ENCODE results near the gene SEC22C. TPM values are rescaled to one million over a fixed set of nuclear protein-coding genes. Genes with fewer than 3 reads are reported as not detected.

SEC22C gene
- total and polyA plus RNA-seq, 7 donors, result 11.2 to 46.8 (median 15.5) TPM

DNA sequence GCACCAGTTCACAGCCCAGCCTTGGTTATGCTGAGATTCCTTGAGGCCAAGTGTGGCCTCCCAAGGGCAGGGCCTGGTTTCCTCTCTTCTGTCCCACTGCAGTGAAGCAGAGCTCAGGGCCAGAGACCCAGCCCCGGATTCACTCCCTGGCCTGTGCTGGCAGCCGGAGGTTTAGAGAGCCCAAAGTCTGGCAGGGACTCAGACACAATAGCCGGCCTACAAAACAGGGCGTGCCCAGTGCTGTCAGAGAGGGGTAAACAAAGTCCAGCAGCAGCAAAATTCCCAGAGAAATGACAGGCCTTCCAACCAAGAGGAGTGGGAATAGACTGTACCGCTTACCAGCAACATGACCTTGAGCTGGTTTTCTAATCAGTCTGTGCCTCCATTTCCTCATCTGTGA lies 65.3 kb downstream of the SEC22C start:
- H3K27ac ChIP-seq, result no peak overlapping the region

DNA sequence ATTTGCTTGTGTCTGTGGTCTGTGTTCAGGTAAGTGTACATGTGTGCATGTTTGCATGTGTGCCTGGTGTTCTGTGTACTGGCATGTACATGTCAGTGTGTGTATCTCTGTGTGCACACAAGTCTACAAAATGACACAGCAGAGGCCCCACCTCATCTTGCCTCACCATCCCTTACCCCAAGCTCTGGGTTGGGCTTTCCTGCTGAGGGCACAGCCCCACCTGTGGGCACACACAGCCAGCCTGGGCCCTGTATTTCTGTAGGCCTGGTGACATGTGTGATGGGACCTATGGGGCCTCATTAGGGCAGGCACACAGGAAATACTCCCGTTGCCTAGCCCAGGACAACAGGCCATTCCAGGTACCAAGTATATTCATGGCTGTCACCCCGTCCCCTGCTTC lies 65.8 kb downstream of the SEC22C start:
- TF ChIP-seq, protein P1, sequence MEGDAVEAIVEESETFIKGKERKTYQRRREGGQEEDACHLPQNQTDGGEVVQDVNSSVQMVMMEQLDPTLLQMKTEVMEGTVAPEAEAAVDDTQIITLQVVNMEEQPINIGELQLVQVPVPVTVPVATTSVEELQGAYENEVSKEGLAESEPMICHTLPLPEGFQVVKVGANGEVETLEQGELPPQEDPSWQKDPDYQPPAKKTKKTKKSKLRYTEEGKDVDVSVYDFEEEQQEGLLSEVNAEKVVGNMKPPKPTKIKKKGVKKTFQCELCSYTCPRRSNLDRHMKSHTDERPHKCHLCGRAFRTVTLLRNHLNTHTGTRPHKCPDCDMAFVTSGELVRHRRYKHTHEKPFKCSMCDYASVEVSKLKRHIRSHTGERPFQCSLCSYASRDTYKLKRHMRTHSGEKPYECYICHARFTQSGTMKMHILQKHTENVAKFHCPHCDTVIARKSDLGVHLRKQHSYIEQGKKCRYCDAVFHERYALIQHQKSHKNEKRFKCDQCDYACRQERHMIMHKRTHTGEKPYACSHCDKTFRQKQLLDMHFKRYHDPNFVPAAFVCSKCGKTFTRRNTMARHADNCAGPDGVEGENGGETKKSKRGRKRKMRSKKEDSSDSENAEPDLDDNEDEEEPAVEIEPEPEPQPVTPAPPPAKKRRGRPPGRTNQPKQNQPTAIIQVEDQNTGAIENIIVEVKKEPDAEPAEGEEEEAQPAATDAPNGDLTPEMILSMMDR (IDR thresholded peaks at IDR 0.05), result no peak
- WGBS, 3 donors, result 86 to 92% (median 88%) methylated on average over 2 of the region's 2 CpGs
- intact Hi-C loops (cut with DNase I), result no loop called here
- H3K27me3 ChIP-seq (ENCODE audit: insufficient read depth in 3 of 3, low read length in 2 of 3), result no peaks in the 10 kb centered on the region
- DNase-seq (no peak), ATAC-seq (no peak)
- H3K27ac ChIP-seq, result no peak overlapping the region
- no peaks in the 10 kb centered on the region for H3K4me1 ChIP-seq
- H3K4me3 ChIP-seq, result no peak overlapping the region
- H3K9me3 ChIP-seq, result no peaks in the 10 kb centered on the region
- H3K36me3 ChIP-seq (ENCODE audit: insufficient read depth in 1 of 2, low read depth in 1 of 2), result no peaks in the 10 kb centered on the region

More for the DNA sequence above, 65.3 kb downstream of the SEC22C start:
- WGBS, 3 donors, result 72 to 85% (median 79%) methylated on average over 5 of the region's 5 CpGs
- no peak for DNase-seq
- H3K9me3 ChIP-seq, result no peaks in the 10 kb centered on the region
- intact Hi-C loops (cut with DNase I), result no loop called here
- ATAC-seq, result no peak
- no peaks in the 10 kb centered on the region for H3K36me3 ChIP-seq (ENCODE audit: insufficient read depth in 1 of 2, low read depth in 1 of 2)
- TF ChIP-seq, protein P1 (IDR thresholded peaks at IDR 0.05), result no peak
- H3K4me1 ChIP-seq, result no peaks in the 10 kb centered on the region
- no peak overlapping the region for H3K4me3 ChIP-seq
- H3K27me3 ChIP-seq (ENCODE audit: insufficient read depth in 3 of 3, low read length in 2 of 3), result no peaks in the 10 kb centered on the region

DNA sequence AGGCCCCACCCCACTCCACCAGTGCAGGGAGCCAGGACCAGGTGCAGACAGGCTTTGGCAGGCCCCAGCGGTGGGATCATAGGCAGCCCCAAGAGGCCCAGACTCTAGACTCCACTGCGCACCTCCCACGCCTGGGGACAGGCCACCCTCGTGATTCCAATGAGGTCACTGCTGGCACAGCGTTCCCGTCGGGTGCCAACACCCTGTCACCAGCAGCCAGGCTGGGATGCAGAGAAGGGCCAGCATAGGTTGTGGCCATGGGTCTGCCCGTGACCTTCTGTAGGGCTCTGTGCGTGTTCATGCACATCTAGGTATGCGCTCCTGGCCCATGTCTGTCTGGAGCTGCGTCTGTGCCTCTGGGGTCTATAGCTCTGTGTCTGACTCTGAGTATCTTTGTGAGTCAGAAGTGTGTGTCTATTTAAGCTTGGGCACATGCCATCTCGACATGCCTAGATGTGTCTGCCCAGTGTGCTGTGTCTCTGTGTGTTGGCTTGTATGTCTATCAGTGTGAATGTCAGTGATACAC lies 66.3 kb downstream of the SEC22C start:
- Histone ChIP-seq H3K36me3 (ENCODE audit: insufficient read depth in 1 of 2, low read depth in 1 of 2) (no peaks in the 10 kb centered on the region), H3K27ac (no peak overlapping the region), H3K27me3 (ENCODE audit: insufficient read depth in 3 of 3, low read length in 2 of 3) (no peaks in the 10 kb centered on the region), H3K9me3 (no peaks in the 10 kb centered on the region), H3K4me1 (no peaks in the 10 kb centered on the region), H3K4me3 (no peak overlapping the region)
- WGBS, 3 donors, result 64 to 66% (median 66%) methylated on average over 11 to 12 of the region's 12 CpGs
- ATAC-seq (peak; percentile 44 to 83 (median 58)), DNase-seq (no peak)
- intact Hi-C loops (cut with DNase I), result no loop called here
- TF ChIP-seq, protein P1 (IDR thresholded peaks at IDR 0.05), result no peak

DNA sequence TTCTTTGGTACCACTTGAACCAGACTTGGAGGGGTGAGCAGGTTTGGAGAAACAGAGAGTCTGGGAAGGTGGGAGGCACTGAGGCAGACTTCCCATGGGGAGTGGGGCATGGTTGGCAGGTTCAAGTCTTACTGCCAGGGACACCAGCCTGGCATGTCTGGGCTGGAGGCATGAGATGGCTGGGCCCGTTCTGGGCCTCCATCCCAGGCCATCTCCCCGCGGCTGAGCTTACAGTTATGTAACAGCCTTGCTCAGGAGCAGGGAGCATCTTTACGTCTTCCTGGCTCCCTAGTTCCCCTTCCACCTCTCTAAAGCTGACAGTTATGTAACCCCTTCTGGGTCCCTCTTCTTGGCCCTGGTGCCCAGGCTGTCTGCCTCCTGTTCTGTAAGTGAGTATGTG lies 66.9 kb downstream of the SEC22C start:
- WGBS, 3 donors, result 44 to 74% (median 66%) methylated on average over 4 of the region's 4 CpGs

More for the DNA sequence above, 66.9 kb downstream of the SEC22C start:
- intact Hi-C loops (cut with DNase I), result no loop called here
- no peak overlapping the region for H3K27ac ChIP-seq
- H3K4me3 ChIP-seq, result no peak overlapping the region
- no peak for DNase-seq
- H3K9me3 ChIP-seq, result no peaks in the 10 kb centered on the region
- H3K27me3 ChIP-seq (ENCODE audit: insufficient read depth in 3 of 3, low read length in 2 of 3), result peaks cover 0 to 1% (median 0%) of the 10 kb centered on the region in 3 donors
- H3K4me1 ChIP-seq, result no peaks in the 10 kb centered on the region
- TF ChIP-seq, protein P1 (IDR thresholded peaks at IDR 0.05), result no peak
- H3K36me3 ChIP-seq (ENCODE audit: insufficient read depth in 1 of 2, low read depth in 1 of 2), result no peaks in the 10 kb centered on the region
- no peak for ATAC-seq

Measured in psoas muscle (tissue), 8 donors.